ENCODE data around the gene LGALS16.
"Not testable (repeated sequence)": the region's sequence is repeated elsewhere in the genome, so short reads cannot be mapped to it uniquely, and the experiment has no call there.

The LGALS16 gene

DNA sequence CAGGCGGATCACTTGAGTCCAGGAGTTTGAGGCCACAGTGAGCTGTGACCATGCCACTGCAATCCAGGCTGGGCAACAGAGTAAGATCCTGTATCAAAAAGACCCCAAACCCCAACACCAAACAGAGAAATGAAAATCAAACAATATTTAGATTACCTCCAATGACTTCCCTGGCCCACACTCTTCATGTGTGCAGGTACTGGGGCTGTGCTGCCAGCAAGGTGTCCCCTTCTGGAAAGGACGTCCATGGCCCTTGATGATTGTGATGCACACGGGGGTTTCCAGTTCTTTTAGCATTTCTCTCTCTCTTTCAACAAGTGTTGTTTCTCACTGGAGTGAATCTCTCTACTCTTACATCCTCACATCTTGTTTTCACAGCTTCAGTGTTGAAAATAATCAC is 24.9 kb downstream of the LGALS16 start:
- DNase-seq (ENCODE audit: low spot score): no peak
- in situ Hi-C loops (cut with MboI; ENCODE audit: low pct_unique_long_range_greater_than_20kb, low sequenced_read_pairs, unreplicated experiment): loop anchor here (10.0 kb wide), 1 partner anchor 164 kb away; the partner anchor contains the start of gene FBL
- TF ChIP-seq, protein P1, sequence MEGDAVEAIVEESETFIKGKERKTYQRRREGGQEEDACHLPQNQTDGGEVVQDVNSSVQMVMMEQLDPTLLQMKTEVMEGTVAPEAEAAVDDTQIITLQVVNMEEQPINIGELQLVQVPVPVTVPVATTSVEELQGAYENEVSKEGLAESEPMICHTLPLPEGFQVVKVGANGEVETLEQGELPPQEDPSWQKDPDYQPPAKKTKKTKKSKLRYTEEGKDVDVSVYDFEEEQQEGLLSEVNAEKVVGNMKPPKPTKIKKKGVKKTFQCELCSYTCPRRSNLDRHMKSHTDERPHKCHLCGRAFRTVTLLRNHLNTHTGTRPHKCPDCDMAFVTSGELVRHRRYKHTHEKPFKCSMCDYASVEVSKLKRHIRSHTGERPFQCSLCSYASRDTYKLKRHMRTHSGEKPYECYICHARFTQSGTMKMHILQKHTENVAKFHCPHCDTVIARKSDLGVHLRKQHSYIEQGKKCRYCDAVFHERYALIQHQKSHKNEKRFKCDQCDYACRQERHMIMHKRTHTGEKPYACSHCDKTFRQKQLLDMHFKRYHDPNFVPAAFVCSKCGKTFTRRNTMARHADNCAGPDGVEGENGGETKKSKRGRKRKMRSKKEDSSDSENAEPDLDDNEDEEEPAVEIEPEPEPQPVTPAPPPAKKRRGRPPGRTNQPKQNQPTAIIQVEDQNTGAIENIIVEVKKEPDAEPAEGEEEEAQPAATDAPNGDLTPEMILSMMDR (IDR thresholded peaks at IDR 0.05; ENCODE audit: extremely low read depth, insufficient read depth, missing control alignments): no peak

DNA sequence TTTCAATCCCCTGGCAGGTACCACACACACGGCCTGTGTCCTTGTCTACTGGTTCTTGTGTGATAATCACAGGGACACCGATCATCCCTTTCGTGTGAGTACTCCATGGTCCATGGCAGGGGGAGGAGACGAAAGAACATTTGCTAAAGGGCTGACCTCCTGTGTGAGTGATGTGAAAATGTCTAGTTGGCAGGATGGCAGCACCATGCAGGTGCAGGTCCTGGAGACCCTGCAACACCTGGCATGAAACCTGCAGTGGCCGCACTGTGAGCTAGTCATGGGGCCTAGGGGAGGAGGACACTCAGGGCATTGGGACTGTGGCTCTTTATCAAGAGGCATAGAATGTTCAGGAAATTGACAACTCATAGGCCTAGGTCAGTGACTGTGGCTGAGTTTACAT is 25.7 kb downstream of the LGALS16 start:
- in situ Hi-C loops (cut with MboI; ENCODE audit: low pct_unique_long_range_greater_than_20kb, low sequenced_read_pairs, unreplicated experiment): loop anchor here (10.0 kb wide), 1 partner anchor 163 kb away; the partner anchor contains the start of gene FBL
- DNase-seq (ENCODE audit: low spot score): no peak
- TF ChIP-seq, protein P1 (IDR thresholded peaks at IDR 0.05; ENCODE audit: extremely low read depth, insufficient read depth, missing control alignments): no peak

DNA sequence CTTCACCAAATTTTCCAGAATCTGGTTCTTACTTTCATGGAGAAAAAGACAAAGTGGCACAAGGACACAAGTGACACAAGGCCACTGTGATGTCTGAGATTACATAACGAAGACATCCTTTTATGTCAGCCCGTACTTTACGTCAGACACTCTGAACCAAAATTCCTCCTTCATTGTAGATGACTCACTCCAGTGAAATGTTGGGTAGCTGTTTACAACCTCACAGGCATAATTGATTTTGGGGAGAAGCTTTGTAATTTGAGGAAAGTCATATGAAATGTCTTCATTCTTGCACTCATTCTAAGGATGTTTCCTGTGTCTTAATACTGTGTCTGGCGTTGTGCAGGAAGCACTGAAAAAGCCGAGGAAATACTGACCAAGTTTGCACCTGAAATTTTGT is 28.6 kb downstream of the LGALS16 start:
- in situ Hi-C loops (cut with MboI; ENCODE audit: low pct_unique_long_range_greater_than_20kb, low sequenced_read_pairs, unreplicated experiment): loop anchor here (10.0 kb wide), 1 partner anchor 161 kb away; the partner anchor contains the start of gene FBL
- DNase-seq (ENCODE audit: low spot score): no peak
- TF ChIP-seq, protein P1 (IDR thresholded peaks at IDR 0.05; ENCODE audit: extremely low read depth, insufficient read depth, missing control alignments): no peak

DNA sequence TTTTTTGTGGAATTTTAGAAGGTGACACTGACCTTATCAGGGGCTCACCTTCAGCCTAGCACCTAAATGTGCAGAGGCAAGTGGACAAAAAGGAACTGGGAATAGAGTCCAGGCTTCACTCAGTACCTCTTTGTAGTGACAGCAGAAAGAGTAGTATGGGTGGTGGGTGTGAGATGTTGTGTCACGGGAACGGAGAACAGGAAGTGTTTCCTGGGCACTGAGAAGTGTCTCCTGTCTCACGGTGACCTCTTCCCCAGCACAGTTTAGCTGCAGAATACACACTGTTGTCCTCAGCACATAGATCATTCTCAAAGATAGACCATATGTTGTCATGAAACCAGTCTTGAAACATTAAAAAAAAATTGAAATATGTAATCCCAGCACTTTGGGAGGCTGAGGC is 31.0 kb downstream of the LGALS16 start:
- TF ChIP-seq, protein P1 (IDR thresholded peaks at IDR 0.05; ENCODE audit: extremely low read depth, insufficient read depth, missing control alignments): no peak
- in situ Hi-C loops (cut with MboI; ENCODE audit: low pct_unique_long_range_greater_than_20kb, low sequenced_read_pairs, unreplicated experiment): loop anchor here (10.0 kb wide), 1 partner anchor 158 kb away; the partner anchor contains the start of gene FBL
- DNase-seq (ENCODE audit: low spot score): no peak

DNA sequence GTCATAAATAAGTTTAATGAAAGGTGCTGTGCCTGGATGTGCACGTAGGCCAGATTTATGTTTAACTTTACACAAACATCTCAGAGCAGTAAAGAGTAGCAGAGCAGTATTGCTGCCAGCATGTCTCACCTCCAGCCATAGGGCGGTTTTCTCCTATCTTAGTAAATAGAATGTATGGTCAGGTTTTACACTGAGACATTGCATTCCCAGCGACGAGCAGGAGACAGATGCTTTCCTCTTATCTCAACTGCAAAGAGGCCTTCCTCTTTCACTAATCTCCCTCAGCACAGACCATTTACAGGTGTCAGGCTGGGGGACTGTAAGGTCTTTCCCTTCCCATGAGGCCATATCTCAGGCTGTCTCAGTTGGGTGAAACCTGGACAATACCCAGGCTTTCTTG is 32.9 kb downstream of the LGALS16 start:
- in situ Hi-C loops (cut with MboI; ENCODE audit: low pct_unique_long_range_greater_than_20kb, low sequenced_read_pairs, unreplicated experiment): loop anchor here (10.0 kb wide), 1 partner anchor 156 kb away; the partner anchor contains the start of gene FBL
- not testable (repeated sequence) for DNase-seq (ENCODE audit: low spot score)

DNA sequence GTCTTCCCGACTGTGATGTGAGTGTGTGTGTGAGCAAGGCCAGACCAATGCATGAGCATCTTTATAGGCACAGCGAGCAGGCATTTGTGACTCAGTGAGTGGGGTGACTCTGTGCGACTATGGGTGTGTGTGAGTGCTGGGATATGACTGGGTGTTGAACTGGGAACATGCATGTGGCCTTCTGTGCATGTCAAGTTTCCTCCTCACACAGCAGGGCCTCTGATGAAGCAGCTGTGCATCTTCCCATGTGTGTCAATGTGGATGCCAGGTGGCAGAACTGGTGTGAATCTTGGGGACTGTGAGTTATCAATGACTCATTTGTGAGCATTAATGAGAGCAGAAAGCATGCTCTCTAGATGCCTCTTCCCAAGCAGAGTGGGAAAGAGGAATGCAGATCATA is 36.5 kb downstream of the LGALS16 start:
- TF ChIP-seq, protein P1 (IDR thresholded peaks at IDR 0.05; ENCODE audit: extremely low read depth, insufficient read depth, missing control alignments): no peak
- in situ Hi-C loops (cut with MboI; ENCODE audit: low pct_unique_long_range_greater_than_20kb, low sequenced_read_pairs, unreplicated experiment): no loop called here
- DNase-seq (ENCODE audit: low spot score): no peak

DNA sequence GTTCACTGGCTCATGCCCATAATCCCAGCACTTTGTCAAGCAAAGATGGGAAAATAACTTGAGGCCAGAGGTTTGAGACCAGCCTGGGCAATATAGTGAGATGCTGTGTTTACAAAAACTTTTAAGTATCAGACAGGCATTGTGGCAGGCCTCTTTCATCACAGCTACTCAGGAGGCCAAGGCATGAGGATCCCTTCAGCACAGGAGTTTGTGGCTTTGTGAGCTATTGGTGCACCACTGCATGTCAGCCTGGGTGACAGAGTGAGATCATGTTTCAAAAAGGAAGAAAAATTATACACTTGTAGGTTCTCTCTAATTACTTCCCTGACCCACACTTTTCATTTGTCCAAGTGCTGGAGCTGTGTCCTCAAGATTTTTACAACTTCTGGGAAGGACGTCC is 37.1 kb downstream of the LGALS16 start:
- TF ChIP-seq, protein P1 (IDR thresholded peaks at IDR 0.05; ENCODE audit: extremely low read depth, insufficient read depth, missing control alignments): no peak
- DNase-seq (ENCODE audit: low spot score): no peak
- in situ Hi-C loops (cut with MboI; ENCODE audit: low pct_unique_long_range_greater_than_20kb, low sequenced_read_pairs, unreplicated experiment): no loop called here

All from GM13977 (cell line).